GM12892 (cell line): ENCODE results near the gene RTRAF.

Experiments
- POLR2A ChIP-seq: IDR thresholded peaks from 2 replicates; pipeline ENCODE4 v1.6.1; 2011; ENCODE audit warnings: low read depth, low read length, control low read depth
- POLR2AphosphoS5 ChIP-seq: IDR thresholded peaks from 2 replicates; pipeline ENCODE4 v1.6.1; 2011; ENCODE audit warnings: low read depth, low read length, control low read depth
- TAF1 ChIP-seq: IDR thresholded peaks from 2 replicates; pipeline ENCODE4 v1.6.1; 2011; ENCODE audit warnings: low read depth, mild to moderate bottlenecking, control low read depth, low read length, borderline replicate concordance

DNA sequence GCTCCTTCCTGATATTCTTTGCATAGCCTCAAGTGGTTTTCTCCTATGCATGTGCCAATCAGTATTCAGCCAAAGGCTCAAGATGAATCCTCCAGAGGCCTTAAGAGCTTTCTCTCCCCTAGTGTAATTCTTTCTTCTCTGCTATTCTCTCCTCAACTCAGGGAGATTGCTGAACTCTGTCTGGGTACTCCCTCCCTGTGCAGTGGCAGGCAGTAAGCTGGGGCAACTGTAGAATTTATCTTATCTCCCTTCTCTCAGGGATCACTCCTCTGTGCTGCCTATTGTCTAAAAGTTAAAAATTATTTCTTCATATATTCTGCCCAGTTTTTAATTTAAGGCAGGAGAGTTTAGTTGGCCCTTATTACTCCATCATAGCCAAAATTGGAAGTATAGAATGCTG lies 28.5 kb upstream of the RTRAF start:
- TF ChIP-seq POLR2A, result no peak
- TF ChIP-seq POLR2AphosphoS5, result no peak
- no peak for TF ChIP-seq TAF1
